ENCODE data around the gene RTN4RL1. TPM values are rescaled to one million over a fixed set of nuclear protein-coding genes. Genes with fewer than 3 reads are reported as not detected.

The RTN4RL1 gene
- total RNA-seq, 1 experiment from 2014 or later = 7.0 TPM

- DNase-seq = peak; percentile 82
- no peak overlapping the region for H3K4me3 ChIP-seq (ENCODE audit: insufficient read depth, low read depth, low read length)
- H3K27me3 ChIP-seq (ENCODE audit: control insufficient read depth, insufficient read depth, low read length) = no peaks in the 10 kb centered on the region
These were observed 63.9 kb downstream of the RTN4RL1 start for GRCh38 chr17:1961189-1961588.

GRCh38 chr17:1960545-1960912 lies 64.6 kb downstream of the RTN4RL1 start:
- Histone ChIP-seq H3K36me3 (replicated peaks; ENCODE audit: control insufficient read depth, insufficient read depth, low read length) (no peaks in the 10 kb centered on the region), H3K4me3 (ENCODE audit: insufficient read depth, low read depth, low read length) (no peak overlapping the region), H3K27me3 (ENCODE audit: control insufficient read depth, insufficient read depth, low read length) (no peaks in the 10 kb centered on the region)
- DNase-seq = no peak

More at GRCh38 chr17:1961189-1961588, 63.9 kb downstream of the RTN4RL1 start:
- no peaks in the 10 kb centered on the region for H3K36me3 ChIP-seq (replicated peaks; ENCODE audit: control insufficient read depth, insufficient read depth, low read length)

DNA sequence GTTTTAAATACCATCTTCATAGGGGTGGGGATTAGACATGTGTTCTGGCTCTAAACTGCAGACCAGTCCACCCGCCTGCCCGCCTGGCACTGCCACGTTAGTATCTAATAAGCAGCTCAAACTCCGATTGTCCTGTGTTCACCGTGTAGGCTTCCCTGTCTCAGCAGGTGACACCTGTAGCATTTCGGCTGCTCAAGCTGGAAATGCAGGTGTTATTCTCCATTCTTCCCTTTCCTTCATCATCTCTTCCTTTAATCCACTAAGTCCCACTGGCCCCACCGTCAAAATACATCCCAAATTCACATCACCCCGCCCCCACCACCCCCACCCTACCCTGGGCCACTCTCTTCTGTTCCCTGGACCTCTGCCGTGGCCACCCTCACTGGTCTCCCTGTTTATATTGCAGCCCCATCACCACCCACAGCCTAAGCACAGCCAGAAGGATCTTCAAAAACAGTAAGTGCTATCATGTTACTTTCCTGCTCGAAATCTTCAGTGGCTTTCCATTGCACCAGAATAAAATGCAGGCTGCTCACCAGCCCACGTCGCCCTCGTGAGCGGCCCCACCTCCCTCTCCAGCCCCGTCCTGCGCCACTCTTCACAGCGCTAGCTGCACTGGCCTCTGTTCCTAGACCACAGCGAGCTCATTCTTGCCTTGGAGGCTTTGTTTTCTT lies 65.1 kb downstream of the RTN4RL1 start:
- Histone ChIP-seq H3K36me3 (replicated peaks; ENCODE audit: control insufficient read depth, insufficient read depth, low read length) (no peaks in the 10 kb centered on the region), H3K27me3 (ENCODE audit: control insufficient read depth, insufficient read depth, low read length) (no peaks in the 10 kb centered on the region), H3K4me3 (ENCODE audit: insufficient read depth, low read depth, low read length) (no peak overlapping the region)
- peak; percentile 45 for DNase-seq

DNA sequence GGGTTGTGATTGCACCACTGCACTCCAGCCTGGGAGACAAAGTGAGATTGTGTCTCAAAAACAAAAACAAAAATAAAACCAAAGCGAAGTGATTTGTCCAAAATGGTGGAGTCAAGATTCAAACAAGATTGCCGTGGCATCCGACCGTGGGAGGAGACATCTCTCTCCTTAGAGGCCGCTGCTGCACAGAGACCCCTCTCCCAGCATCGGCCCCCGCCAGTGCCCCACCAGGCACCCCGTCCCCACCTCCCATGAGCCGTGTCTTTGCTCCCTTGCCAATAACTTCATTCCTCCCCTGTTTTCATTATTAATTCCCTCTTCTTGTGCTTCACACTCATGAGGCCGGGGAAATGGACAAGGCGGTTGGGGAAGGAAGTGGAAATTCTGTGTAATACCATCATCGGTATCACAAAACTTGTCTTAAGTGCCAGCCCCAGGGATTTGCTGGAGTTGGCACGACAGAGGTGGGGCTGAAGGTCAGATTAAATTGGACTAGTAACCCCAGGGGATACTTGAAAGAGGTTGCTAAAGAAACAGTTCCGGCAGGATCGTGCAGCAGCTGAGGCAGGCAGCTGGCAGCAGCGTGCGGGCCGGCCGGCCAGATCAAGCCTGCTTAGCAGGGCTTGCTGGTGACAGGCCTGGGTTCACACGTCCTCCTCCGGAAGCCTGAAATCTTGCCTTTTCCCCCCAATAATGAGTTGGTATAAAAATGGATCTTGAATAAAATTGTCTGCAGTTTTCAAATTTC lies 66.8 kb downstream of the RTN4RL1 start:
- no peaks in the 10 kb centered on the region for H3K27me3 ChIP-seq (ENCODE audit: control insufficient read depth, insufficient read depth, low read length)
- no peak overlapping the region for H3K4me3 ChIP-seq (ENCODE audit: insufficient read depth, low read depth, low read length)
- H3K36me3 ChIP-seq (replicated peaks; ENCODE audit: control insufficient read depth, insufficient read depth, low read length) = no peaks in the 10 kb centered on the region
- DNase-seq = peak; percentile 44

GRCh38 chr17:1957037-1957436 lies 68.1 kb downstream of the RTN4RL1 start:
- no peak overlapping the region for H3K4me3 ChIP-seq (ENCODE audit: insufficient read depth, low read depth, low read length)
- no peaks in the 10 kb centered on the region for H3K27me3 ChIP-seq (ENCODE audit: control insufficient read depth, insufficient read depth, low read length)
- no peak for DNase-seq
- H3K36me3 ChIP-seq (replicated peaks; ENCODE audit: control insufficient read depth, insufficient read depth, low read length) = no peaks in the 10 kb centered on the region

DNA sequence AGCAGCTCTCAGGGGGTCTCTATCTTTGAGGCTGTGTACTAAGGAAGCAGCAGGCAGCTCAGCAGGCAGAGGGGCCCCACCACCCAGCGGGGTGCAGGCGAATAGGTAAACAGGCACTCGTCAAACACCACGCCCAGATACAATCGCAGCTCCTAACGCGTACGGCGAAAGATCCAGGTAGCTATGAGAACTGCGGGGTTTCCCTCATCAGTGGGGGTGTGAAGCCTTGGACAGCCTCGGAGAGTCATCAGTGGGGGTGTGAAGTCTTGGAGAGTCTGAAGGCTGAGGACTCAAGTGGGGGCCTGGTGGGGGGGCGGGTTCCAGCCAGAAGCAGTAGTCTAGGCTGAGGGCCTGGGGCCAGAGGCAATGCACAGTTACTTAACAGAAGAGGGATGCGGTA lies 69.0 kb downstream of the RTN4RL1 start:
- peak; percentile 33 for DNase-seq
- no peaks in the 10 kb centered on the region for H3K36me3 ChIP-seq (replicated peaks; ENCODE audit: control insufficient read depth, insufficient read depth, low read length)
- H3K4me3 ChIP-seq (ENCODE audit: insufficient read depth, low read depth, low read length) = no peak overlapping the region
- no peaks in the 10 kb centered on the region for H3K27me3 ChIP-seq (ENCODE audit: control insufficient read depth, insufficient read depth, low read length)

GRCh38 chr17:1953831-1954230 lies 71.3 kb downstream of the RTN4RL1 start:
- Histone ChIP-seq H3K4me3 (ENCODE audit: insufficient read depth, low read depth, low read length) (no peak overlapping the region), H3K36me3 (replicated peaks; ENCODE audit: control insufficient read depth, insufficient read depth, low read length) (no peaks in the 10 kb centered on the region), H3K27me3 (ENCODE audit: control insufficient read depth, insufficient read depth, low read length) (no peaks in the 10 kb centered on the region)
- no peak for DNase-seq

DNA sequence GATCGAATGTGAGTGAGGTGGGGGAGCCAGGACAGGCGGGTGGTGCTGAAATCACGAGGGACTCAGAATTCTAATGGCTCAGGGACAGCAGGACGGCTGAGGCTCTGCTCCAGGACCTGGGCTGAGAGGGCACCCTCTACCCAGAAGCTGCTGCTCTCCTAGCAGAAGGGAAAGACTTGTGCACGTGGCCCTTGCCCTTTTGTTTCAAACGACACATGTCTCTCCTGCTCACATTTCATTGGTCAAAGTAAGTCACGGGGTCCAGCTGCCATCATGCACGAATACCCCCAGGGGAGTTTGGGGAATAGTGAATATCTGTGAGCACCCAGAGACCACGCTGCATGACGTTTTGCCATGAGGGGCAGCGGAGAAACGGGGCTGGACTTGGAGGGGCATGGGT lies 73.2 kb downstream of the RTN4RL1 start:
- peak; percentile 43 for DNase-seq
- Histone ChIP-seq H3K36me3 (replicated peaks; ENCODE audit: control insufficient read depth, insufficient read depth, low read length) (no peaks in the 10 kb centered on the region), H3K27me3 (ENCODE audit: control insufficient read depth, insufficient read depth, low read length) (no peaks in the 10 kb centered on the region), H3K4me3 (ENCODE audit: insufficient read depth, low read depth, low read length) (no peak overlapping the region)

- no peaks in the 10 kb centered on the region for H3K27me3 ChIP-seq (ENCODE audit: control insufficient read depth, insufficient read depth, low read length)
- H3K4me3 ChIP-seq (ENCODE audit: insufficient read depth, low read depth, low read length) = no peak overlapping the region
- no peak for DNase-seq
- H3K36me3 ChIP-seq (replicated peaks; ENCODE audit: control insufficient read depth, insufficient read depth, low read length) = no peaks in the 10 kb centered on the region
These were observed 75.4 kb downstream of the RTN4RL1 start for GRCh38 chr17:1949754-1950153.

GRCh38 chr17:1948517-1948825 lies 76.7 kb downstream of the RTN4RL1 start:
- Histone ChIP-seq H3K36me3 (replicated peaks; ENCODE audit: control insufficient read depth, insufficient read depth, low read length) (no peaks in the 10 kb centered on the region), H3K4me3 (ENCODE audit: insufficient read depth, low read depth, low read length) (no peak overlapping the region), H3K27me3 (ENCODE audit: control insufficient read depth, insufficient read depth, low read length) (no peaks in the 10 kb centered on the region)
- DNase-seq = peak; percentile 55

DNA sequence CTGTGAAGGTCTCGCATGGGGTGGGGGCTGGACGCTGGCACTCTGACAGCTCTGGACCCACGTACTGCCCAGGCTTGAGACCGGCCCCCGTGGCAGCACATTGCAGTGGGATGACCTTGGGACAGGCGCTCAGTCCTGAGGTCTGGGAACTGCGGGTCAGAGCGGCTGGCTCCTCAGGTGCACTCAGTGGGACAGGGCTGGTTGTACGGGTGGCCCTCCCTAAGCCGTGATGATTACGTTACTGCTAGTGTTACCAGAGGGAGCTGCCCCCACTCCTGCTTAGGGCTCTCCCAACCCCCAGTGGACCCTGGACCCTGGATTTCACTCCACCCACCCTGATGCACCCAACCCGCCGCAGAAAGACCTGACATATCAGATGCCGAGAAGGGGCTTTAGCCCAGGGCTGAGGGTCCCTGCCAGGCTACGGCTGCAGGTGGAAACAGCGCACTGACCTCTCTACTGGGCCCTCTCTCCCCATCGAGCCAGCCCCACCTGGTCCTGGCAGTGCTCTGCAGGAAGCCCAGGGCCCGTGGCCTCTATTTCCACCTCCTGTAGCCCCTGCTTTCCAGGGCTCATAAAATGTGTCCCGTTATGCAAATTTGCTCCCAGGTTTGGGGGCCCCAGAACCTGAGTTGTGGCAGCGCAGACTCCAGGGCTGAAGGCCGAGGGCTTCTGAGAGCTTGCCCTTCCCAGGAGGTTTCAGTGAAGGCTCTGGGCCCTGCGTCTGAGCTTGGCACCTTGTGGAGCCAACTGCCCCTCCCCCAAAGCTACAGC lies 77.2 kb downstream of the RTN4RL1 start:
- Histone ChIP-seq H3K4me3 (ENCODE audit: insufficient read depth, low read depth, low read length) (no peak overlapping the region), H3K27me3 (ENCODE audit: control insufficient read depth, insufficient read depth, low read length) (no peaks in the 10 kb centered on the region), H3K36me3 (replicated peaks; ENCODE audit: control insufficient read depth, insufficient read depth, low read length) (no peaks in the 10 kb centered on the region)
- peak; percentile 68 for DNase-seq

DNA sequence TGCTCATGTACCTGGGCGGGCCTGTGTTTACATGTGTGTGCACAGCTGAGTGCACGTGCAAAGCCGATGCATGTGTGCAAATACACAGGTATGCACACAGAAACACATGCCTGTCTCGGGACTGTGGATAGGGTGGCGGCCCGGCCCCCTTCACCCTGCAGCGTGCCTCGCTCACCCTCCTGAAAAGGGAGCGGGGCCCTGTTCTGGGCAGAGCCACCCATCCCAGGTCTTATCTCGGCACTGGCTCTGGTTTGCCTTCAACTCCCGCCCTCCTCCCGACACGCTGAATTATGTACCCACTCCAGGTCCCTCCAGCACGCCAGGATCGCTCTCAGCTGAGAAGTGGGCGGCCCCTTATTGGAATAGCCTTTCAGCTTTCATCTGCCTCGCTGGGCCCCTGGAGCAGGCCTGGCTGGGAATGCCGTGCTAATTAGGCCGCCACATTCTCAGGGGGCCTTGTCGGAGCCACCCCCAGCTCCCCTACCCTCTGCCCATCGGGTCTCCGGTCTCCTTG lies 77.8 kb downstream of the RTN4RL1 start:
- no peak for DNase-seq
- H3K4me3 ChIP-seq (ENCODE audit: insufficient read depth, low read depth, low read length) = no peak overlapping the region
- no peaks in the 10 kb centered on the region for H3K36me3 ChIP-seq (replicated peaks; ENCODE audit: control insufficient read depth, insufficient read depth, low read length)
- H3K27me3 ChIP-seq (ENCODE audit: control insufficient read depth, insufficient read depth, low read length) = no peaks in the 10 kb centered on the region

DNA sequence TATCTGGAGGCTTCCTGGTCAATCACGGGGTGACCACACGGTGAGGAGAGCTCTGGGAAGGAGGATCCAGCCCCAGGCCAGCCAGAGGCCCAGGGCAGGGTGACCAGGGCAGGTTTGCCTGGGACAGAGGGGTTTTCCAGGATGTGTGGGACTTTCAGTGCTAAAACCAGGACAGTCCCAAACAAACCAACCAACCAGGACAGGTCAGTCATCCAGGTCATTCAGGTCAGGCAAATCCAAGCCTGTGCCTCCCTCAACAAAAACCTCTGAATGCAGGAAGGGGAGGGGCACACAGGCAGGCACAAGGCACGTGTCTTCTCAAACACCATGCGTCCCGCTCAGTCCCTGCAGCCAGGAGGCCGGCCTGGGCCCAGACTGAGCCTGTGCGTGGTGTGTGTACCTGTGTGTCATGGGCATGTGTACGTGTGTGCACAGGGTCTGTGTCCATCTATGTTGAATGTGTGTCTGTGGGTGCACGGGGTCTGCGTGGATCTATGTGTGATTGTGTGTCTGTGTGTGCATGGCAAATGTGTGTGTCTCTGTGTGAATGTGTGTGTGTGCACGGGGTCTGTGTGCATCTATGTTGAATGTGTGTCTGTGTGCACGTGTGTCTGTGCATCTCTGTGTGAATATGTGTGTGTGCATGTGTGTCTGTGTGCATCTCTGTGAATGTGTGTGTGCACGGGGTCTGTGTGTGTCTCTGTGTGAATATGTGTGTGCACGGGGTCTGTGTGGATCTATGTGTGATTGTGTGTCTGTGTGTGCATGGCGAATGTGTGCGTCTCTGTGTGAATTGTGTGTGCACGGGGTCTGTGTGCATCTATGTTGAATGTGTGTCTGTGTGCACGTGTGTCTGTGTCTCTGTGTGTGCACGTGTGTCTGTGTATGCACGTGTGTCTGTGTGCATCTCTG lies 78.9 kb downstream of the RTN4RL1 start:
- peak; percentile 64 for DNase-seq
- Histone ChIP-seq H3K27me3 (ENCODE audit: control insufficient read depth, insufficient read depth, low read length) (no peaks in the 10 kb centered on the region), H3K36me3 (replicated peaks; ENCODE audit: control insufficient read depth, insufficient read depth, low read length) (no peaks in the 10 kb centered on the region), H3K4me3 (ENCODE audit: insufficient read depth, low read depth, low read length) (no peak overlapping the region)

DNA sequence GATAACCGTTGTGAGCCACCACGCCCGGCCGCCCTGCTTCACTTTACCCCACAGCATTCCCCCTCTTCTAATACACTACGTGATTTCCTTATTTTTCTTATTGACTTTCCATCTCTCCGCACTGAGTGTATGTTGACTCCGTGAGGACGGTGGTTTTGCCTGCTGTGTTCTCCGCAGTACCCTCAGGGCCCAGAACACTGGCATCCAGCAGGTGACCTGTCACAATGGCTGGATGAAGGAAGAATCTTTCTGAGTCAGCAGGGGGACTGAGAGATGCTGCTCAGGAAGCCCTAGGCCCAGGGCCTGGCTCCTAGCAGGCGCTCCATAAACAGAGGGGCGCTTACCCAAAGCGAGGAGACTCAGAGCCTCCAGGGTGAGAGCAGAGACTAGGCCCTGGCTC lies 79.5 kb downstream of the RTN4RL1 start:
- Histone ChIP-seq H3K27me3 (ENCODE audit: control insufficient read depth, insufficient read depth, low read length) (no peaks in the 10 kb centered on the region), H3K36me3 (replicated peaks; ENCODE audit: control insufficient read depth, insufficient read depth, low read length) (no peaks in the 10 kb centered on the region)
- peak; percentile 71 for DNase-seq

More for the DNA sequence above, 79.5 kb downstream of the RTN4RL1 start:
- H3K4me3 ChIP-seq (ENCODE audit: insufficient read depth, low read depth, low read length) = no peak overlapping the region
